DMS53 (cell line): ENCODE data around the gene MAD2L1.

Source experiments
- DNase-seq: peaks from one replicate; lab custom pipeline; 2025; lab: John Stamatoyannopoulos, UW

The MAD2L1 gene

DNA sequence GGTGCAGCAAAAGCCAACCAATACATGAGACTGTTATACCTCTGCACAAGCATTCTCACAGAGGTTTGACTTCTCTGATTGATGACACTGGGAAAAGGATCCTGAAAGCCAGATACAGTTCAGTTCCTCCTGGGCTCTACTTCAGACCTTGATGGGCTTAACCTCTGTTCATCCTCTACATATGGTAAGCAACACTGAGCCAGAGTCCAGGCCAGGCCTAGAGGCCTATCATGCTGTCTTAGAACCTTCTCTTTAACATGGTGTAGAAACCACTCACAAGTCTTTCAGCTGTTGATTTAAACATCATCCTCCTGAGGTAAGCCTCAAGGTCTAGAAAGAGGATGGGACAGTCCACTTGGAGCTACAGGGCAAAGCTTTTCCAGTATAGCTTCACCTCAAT lies 9.2 kb downstream of the MAD2L1 start:
- no peak for DNase-seq

DNA sequence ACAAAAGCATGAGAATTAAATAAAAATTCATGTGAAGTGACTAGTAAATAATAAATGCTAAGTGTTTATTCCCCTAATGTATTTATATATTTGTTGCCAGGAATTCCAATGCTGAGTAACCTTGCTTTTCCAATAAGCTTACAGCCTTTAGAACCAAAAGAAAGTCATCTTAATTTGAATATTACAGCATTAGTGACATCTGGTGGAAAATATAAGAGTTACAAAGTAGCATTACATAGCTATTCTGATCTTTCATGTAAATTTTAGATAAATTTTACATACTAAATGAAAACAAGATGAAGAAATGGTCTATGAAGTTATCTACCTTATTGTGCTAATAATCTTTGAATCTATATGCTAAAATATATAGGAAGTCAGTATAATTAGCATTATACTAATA lies 10.4 kb downstream of the MAD2L1 start:
- DNase-seq, result peak; percentile 27

DNA sequence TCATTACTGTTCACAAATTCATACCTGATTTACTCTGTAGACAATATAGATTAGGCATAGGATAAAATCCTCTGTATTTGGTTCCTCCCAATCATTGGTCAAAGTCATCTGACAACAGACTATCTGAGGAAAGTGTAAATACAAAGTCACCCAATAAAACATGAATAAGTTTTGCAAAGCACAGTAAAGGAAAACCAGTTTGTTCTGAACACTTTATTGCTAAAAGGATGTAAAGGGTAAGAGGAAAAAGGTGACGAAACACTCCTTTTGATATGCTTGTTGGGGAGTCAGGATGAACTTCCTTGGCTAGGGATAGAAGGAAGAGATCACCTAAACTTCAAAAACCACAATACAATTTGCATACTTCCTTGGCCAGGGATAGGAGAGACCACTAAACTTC lies 10.9 kb downstream of the MAD2L1 start:
- no peak for DNase-seq

DNA sequence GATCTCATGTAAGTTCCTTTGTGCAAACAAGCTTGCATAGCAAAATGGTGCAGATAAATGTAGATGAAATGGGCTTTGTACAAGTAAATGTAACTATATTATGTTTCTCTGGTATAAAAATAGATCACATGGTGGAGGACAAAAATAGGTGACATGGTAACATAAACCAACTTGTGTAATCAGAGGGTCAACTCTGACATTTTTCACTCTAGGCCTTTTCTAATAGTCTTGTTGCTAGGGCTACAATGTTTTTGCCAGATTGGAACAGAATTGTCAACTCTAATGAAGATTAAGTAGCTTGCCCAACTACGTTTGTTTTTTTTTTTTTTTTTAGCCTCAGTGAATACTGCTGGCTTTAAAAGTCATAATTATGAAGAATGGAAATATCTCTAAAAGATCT lies 11.5 kb downstream of the MAD2L1 start:
- DNase-seq, result no peak

DNA sequence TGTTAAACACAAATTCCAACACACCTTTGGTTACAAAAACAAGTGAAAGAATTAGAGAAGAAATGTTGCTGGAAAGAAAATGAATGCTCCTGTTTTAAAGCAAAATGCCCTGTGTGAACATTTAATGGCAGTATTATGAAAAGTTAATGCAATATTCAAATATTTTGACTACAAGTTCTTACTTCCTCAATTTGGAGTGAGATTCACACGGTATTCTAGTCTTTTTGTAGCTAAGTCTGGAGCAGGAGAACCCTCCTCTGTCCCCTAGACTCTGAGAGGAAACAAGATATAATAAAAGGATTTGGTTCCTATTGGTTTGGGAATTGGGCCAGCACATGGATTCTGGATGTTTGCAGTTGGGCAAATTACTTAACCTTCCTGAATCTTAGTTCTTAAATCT lies 12.7 kb downstream of the MAD2L1 start:
- no peak for DNase-seq

DNA sequence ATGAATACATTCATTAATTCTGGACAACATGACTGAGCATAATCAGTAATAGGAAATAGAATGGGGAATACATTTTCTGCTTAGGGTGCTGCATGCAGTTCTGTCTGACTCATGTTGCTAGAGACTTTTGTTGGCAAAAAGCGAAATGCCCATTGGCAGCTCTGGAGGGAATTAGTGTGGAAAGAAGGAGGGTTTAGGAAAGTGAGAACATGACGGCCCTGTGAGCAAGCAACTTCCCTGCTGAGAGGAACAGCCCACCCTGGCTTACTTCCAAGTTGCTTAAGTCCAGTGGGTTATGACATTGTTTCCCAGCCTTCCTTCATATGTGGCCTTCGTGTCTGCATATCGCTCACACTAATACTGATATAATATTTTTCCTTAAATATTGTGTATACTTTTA lies 13.8 kb downstream of the MAD2L1 start:
- DNase-seq, result no peak

DNA sequence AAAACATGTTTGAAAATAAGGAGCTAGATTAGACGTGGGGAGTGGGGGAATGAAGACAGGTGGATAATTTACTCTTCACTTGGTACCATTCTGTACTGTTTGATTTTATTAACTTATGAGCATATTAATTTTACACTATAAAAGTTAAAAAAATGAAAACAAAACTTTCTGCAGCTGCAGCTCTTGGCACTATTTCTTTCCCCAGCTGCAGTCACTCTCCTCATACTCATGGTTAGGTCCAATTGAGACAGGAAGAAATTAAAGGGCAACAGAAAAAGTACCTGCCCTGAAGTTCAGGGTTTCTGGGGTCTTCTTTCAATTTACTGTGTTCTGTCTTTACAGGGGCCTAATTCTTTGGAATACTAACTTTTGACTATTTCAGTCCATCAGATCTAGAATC lies 15.4 kb downstream of the MAD2L1 start:
- DNase-seq, result no peak

DNA sequence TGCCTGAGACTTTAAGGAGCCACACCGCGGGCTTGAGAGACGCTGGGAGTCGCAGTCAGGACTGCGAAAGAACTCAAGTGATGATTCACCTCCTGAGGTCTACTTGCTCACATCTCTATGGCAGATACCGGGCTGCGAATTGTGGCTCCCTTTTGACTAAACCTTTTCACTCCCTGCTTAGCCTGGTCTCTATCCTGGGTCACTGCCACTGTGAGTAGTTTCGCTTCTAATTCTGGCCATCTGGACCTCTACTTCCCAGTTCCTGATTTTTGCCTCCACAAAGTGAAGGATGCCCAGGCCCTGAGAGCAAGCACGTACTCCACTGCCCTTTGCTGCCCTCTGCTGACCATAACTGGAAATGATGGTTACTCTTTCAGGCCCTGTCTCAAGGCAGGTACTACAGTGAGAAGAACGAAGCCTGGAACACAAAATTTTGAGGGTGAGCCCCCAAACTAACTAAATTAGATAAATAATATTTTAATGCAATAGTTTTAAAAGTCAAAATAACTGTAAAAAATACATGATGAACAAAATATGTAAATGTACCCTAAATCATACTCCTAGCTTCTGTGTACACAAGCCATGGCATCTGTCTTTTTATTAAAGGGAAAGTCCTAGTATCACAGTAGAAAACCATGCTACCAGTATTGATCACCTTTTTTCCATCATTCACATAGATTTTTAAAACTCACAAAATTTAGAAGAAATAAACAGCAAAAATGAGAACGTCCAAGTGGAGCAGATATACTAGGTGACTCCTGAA lies 16.7 kb downstream of the MAD2L1 start:
- peak; percentile 83 for DNase-seq

DNA sequence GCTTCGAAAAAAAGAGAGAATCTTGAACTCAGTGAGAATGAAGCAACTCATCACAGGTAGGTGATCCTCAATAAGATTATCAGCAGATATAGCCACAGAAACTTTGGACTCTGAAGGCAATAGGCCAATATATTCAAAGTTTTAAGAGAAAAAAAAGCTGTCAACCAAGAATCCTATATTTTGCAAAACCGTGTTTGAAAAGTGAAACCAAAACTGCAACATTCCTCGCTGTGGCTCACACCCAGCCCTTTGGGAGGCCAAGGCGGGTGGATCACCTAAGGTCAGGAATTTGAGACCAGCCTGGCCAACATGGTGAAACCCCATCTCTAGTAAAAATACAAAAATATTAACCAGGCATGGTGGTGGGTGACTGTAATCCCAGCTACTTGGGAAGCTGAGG lies 22.8 kb downstream of the MAD2L1 start:
- no peak for DNase-seq

DNA sequence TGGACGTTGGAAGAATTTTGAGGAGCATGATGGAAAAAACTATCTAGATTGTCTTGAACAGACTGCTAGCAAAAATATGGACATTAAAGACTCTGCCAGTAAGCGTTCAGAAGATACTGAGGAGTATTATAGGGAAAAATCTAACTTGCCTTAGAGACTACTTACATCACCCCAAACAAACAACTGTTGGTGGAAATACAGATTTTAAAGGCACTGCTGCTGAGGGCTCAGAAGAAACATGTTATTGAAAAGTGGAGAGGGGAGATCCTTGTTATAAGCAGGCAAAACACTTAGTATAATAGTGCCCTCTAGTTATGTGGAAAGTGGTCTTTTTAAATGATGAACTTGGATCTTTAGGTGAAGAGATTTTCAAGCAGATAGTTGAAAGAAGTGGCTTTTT lies 29.2 kb downstream of the MAD2L1 start:
- DNase-seq, result no peak

DNA sequence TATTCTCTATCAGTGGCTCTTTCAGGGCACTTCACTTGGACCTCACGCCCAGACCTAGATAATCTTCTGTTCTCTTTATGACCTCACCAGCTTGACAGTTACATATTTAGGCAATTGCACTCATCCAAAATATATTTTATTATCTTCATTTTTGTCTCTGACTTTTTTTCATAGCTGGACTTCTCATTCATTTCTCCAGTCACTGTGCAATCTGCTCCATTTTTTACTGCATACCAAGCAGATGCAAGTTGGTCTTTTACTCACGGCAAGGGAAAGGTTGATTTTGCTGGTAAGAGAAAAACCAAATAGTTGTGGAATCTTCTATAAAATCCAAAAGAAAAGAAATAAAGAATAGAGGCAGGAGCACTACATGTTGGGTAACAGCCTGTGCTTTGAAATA lies 31.7 kb downstream of the MAD2L1 start:
- no peak for DNase-seq

DNA sequence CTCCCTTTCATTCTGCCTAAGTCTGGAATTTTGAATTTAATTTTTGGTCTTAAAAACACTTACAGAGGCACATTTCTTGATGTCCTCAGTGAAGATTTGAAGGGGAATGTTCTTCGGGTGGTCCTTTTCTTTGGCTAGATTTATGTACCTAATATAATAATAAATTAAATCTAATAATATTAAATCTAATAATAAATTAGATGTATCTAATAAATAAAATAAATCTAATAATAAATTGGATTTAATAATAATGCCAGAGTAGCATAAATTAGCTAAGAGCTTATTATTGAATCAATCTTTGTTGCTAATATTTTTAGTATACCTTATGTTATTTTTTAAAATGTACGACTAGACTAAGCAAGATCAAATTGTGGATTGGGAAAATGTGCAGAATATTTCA lies 39.8 kb downstream of the MAD2L1 start:
- no peak for DNase-seq

DNA sequence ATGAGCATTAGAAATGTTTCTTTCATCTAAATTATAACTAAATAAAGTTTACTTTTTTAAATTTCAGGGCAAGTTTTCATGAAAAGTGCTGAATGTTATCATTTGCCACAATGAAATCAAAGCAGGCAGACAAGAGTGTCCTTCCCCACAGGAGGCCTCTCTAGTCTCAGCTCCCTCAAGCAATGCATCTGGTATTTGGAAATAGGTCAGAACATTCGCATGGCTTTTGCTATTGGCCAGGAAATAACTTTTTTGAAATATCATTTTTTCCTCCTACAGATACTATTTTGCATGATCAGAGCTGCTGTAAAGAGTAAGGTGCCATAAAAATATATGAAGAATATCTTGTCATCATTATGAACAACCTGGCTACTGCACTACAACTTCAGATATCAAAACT lies 41.1 kb downstream of the MAD2L1 start:
- DNase-seq, result no peak

DNA sequence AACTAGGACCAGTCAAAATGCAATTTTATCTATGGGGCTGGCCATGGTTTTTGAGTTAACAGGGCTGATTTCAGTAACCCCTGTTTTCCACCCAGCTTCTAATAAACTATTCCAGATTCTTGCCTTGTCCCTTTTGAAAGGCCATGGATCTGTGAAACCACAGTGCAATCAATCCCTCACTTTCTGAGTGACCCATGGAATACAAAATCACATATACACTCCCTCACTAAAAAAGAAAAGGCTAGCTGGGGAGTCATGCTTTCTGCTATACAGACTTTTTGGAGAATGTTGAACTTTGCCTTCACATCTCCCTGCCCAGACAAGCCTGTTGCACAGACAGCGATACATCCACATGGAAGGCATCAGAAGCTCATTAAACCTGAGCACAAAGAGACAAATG lies 47.9 kb downstream of the MAD2L1 start:
- no peak for DNase-seq

DNA sequence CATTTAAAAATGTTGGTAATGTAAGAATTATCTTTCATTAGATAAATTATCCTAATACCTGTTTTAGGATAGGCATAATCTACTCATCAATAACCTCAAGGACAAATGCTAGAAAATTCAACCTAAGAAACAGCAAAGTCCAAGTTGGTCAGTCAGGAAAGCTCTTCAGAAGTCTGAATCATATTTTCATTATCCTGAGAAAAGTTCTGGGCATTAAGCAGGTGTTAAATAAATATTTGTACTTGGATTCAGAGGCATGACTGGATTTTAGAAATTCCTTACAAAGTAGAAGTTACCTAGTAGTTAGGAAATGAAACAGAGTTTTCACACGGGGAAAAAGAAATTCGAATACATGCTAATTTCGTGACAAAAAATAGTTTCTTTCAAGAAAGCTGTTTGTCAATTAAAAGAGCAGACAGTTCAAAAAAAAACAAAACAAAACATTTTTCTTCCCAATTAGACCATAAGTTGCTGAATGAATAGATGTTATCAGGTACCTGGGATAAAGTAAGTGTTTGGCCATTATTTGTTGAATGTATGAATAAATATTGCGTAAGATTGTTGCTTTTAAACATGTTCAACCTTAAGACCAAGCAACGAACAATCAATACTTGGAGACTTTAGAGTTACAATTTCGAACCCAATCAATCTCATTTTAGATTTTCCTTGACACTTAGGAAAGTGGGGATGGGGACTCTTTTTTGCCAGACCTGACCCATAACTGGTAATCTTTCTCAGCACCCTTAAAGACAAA lies 48.5 kb downstream of the MAD2L1 start:
- DNase-seq, result no peak

DNA sequence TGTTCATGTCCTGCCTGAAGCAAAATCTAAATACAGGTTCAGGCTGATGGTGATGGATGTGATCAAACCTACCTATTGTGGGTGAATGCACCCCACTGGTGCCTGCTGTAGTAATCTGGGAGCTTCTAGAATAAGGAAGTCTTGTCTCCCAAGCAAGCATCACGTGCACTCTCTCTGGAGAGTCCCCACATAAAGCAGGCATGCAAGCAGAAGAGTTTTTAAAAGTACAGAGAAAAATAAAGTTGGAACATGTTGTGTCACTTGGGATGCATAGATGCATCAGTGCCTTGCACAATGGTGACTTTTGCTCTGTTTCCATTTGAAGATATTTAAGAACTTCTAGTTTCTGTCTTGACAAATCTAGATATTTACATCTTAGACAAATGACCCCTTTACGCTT lies 54.9 kb downstream of the MAD2L1 start:
- DNase-seq, result no peak

DNA sequence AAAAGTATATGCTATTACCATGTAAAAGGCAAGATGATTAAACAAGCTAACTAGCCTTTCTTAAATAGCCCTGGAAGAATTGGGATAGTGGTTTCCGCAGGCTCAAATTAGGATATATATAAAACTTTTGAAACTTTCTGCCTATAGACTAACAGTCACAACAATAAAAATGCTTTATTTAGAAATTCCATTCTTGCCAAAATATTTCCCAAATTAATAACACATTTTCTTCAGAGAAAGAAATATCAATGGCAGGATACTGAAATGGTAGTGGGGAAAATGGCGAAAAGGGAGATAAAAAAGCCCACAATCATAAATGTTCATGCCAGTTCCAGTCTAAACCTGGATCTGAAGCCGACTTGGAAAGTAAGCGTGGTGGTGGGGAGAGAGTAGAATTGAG lies 56.0 kb downstream of the MAD2L1 start:
- DNase-seq, result no peak

DNA sequence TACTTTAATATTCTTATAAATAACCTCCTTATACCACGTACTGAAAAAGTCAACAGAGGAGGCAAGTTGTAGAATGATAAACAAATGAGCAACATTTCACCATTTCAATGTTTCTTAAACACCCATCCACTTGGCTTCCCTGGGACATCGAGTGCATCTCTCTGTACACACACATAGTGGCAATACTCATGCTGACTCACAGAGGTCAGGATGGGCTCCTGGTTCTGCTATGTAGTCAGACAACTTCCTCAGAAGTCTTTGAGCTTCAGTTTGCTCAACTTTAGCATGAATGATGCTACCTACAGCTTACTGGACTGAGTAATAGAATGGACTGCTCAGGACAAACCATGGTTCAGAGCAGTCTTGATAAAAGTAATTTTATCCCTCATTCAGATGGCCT lies 56.9 kb downstream of the MAD2L1 start:
- peak; percentile 39 for DNase-seq

DNA sequence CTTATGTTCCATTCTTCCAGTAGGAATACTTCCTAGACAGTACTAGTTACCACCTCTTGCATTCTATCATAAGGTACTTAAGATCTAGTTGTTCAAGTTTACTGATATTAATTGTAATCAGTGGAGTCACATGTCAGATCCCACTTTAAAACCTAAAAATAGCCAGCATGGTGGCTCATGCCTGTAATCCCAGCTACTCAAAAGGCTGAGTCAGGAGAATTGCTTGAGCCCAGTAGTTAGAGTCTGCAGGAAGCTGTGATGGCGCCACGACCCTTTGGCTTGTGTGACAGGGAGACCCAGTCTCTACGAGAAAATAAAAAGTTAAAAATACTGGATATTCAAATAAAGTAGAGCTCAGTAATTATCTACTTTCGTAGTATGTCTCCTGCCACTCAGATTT lies 57.7 kb downstream of the MAD2L1 start:
- DNase-seq, result no peak

DNA sequence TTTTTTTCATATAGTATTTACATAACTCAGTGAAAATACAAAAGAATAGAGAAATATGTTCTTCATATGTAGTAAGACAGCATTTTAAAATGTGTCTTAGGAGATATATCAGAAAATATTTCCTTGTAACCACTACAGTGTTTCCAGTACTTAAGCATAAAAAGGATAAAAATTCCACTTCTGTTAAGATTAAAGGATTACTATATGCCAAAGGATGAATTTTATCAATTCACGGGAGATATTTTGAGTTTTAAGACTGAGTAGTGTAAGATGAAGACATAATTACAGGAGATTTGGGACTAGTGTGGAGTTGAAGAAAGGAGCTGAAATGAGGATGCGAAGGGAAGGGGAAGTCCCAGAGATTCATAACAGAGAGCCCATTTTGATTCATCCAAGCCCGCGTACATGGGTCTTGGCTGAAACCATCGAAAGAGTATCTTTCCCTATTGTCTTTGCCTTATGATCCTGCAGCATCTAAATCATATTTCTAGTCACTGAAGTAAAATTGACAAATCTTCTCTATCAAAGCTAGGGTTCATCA lies 58.7 kb downstream of the MAD2L1 start:
- DNase-seq, result no peak

DNA sequence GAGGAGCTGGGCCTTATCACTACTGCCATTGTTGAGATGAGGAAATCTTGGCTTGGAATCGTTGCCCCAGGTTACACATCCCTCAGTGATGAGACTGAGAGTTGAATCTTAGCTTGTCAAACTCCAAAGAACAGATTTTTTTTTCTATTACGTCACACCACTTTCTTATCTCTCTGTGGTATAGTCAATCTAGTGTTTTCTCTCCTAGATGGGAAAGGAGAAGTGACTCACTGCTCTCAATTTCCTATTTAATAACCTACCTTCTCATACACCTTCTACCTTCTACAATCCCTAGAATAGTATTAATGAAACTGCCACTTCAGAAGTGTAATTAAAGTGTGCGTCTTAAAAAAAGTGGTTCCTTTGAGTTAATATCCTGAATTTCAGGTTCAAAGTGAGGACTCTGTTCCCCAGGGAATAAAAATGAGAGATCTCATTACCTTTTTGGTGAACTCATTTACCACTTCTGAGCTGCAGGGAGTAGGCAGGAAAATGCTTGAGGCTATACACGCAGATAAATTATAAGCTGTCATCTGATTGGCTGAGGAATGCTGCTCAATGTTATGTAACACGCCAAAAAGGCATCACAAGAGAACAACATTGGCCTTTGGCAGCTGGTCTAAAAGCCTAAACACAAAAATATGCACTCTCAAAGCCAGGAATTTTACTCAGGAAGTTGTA lies 59.3 kb downstream of the MAD2L1 start:
- no peak for DNase-seq
